NK-92 treated with Interleukin-12 subunit alpha and Interleukin-12 subunit beta, amount 100 ng/mL, for 24 hours (cell line): ENCODE measurements around the gene OR51V1.
"Not testable (repeated sequence)": the region's sequence is repeated elsewhere in the genome, so short reads cannot be mapped to it uniquely, and the experiment has no call there.

Experiments used
- DNase-seq: peaks from one replicate; lab custom pipeline; 2025; lab: John Stamatoyannopoulos, UW

OR51V1 gene

GRCh38 chr11:5164807-5165206 lies 35.7 kb downstream of the OR51V1 start:
- not testable (repeated sequence) for DNase-seq

- DNase-seq = not testable (repeated sequence)
Observed at GRCh38 chr11:5161045-5161444, 39.4 kb downstream of the OR51V1 start.

GRCh38 chr11:5160217-5160616 lies 40.3 kb downstream of the OR51V1 start:
- not testable (repeated sequence) for DNase-seq

- DNase-seq = no peak
Observed at GRCh38 chr11:5159806-5160205, 40.7 kb downstream of the OR51V1 start.

- no peak for DNase-seq
Observed at GRCh38 chr11:5154657-5155056, 45.8 kb downstream of the OR51V1 start, which contains the start of gene OR52A1. Gene OR52A1 (minus strand): TSS chr11:5154757. CDS start chr11:5152369, 2,388 bp downstream.

GRCh38 chr11:5153574-5154431 lies 46.7 kb downstream of the OR51V1 start:
- DNase-seq = no peak

GRCh38 chr11:5151713-5152153 lies 48.7 kb downstream of the OR51V1 start:
- DNase-seq = no peak
